ENCODE measurements around the gene DOCK9. TPM values are rescaled to one million over a fixed set of nuclear protein-coding genes. Genes with fewer than 3 reads are reported as not detected.

Gene DOCK9
- total RNA-seq, 4 donors from 2014 or later: 94.7 to 240 (median 150) TPM

DNA sequence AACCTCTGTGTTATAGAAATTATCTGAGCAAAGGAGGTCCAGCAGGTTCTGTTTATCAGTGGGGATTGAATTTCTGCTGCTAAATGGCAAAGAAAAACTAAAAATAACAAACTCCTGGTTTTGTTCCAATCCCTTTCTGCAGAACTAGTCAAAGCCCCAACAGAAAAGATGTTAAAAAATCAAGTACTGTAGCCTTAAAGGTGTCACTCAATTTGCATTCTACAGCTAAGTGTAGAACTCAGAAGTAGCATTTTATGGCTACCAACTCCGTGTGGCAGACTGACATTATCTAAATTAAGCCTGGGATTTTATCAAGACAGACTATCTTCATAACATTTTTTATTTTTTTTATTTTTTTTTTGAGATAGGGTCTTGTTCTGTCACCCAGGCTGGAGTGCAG, 133.8 kb downstream of the DOCK9 start:
- no peaks in the 10 kb centered on the region for H3K27me3 ChIP-seq
- intact Hi-C loops (cut with DNase I): no loop called here
- WGBS, 2 donors: 89% methylated on average over 1 of the region's 1 CpG

DNA sequence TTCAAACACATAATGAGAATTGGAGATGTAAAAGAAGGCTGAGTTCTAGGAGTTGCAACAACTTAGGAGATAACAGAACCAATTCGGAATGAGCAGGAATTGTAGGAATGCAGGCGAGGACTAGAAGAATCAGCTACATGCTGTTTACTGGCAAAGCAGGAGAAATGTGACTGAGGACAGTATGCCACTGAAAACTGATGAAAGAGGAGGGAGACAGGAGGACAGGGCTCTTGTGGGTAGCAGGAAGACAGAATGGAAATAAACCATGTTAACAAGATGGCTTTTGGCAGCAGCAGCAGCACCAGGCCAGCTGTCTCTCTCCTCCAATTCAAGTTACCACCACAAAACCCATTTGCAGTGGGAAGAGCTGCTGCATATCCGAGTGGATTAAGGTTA, 134.4 kb downstream of the DOCK9 start:
- intact Hi-C loops (cut with DNase I): no loop called here
- Histone ChIP-seq H3K36me3 (peaks cover 0 to 67% (median 0%) of the 10 kb centered on the region in 3 donors), H3K4me1 (peaks cover 0 to 6% (median 0%) of the 10 kb centered on the region in 3 donors), H3K27ac (no peak overlapping the region), H3K27me3 (no peaks in the 10 kb centered on the region), H3K9me3 (no peaks in the 10 kb centered on the region), H3K4me3 (no peak overlapping the region)
- 60 to 70% methylated on average over 3 of the region's 3 CpGs for WGBS, 2 donors
- TF ChIP-seq, protein P1, sequence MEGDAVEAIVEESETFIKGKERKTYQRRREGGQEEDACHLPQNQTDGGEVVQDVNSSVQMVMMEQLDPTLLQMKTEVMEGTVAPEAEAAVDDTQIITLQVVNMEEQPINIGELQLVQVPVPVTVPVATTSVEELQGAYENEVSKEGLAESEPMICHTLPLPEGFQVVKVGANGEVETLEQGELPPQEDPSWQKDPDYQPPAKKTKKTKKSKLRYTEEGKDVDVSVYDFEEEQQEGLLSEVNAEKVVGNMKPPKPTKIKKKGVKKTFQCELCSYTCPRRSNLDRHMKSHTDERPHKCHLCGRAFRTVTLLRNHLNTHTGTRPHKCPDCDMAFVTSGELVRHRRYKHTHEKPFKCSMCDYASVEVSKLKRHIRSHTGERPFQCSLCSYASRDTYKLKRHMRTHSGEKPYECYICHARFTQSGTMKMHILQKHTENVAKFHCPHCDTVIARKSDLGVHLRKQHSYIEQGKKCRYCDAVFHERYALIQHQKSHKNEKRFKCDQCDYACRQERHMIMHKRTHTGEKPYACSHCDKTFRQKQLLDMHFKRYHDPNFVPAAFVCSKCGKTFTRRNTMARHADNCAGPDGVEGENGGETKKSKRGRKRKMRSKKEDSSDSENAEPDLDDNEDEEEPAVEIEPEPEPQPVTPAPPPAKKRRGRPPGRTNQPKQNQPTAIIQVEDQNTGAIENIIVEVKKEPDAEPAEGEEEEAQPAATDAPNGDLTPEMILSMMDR (IDR thresholded peaks at IDR 0.05): no peak
- TF ChIP-seq POLR2A (IDR thresholded peaks at IDR 0.05): no peak
- no peak for DNase-seq

More for the DNA sequence above, 133.8 kb downstream of the DOCK9 start:
- H3K4me3 ChIP-seq: no peak overlapping the region
- no peaks in the 10 kb centered on the region for H3K9me3 ChIP-seq
- TF ChIP-seq POLR2A (IDR thresholded peaks at IDR 0.05): no peak
- TF ChIP-seq, protein P1 (IDR thresholded peaks at IDR 0.05): no peak
- H3K36me3 ChIP-seq: peaks cover 0 to 73% (median 0%) of the 10 kb centered on the region in 3 donors
- no peak overlapping the region for H3K27ac ChIP-seq
- peaks cover 0 to 6% (median 0%) of the 10 kb centered on the region in 3 donors for H3K4me1 ChIP-seq
- no peak for DNase-seq

DNA sequence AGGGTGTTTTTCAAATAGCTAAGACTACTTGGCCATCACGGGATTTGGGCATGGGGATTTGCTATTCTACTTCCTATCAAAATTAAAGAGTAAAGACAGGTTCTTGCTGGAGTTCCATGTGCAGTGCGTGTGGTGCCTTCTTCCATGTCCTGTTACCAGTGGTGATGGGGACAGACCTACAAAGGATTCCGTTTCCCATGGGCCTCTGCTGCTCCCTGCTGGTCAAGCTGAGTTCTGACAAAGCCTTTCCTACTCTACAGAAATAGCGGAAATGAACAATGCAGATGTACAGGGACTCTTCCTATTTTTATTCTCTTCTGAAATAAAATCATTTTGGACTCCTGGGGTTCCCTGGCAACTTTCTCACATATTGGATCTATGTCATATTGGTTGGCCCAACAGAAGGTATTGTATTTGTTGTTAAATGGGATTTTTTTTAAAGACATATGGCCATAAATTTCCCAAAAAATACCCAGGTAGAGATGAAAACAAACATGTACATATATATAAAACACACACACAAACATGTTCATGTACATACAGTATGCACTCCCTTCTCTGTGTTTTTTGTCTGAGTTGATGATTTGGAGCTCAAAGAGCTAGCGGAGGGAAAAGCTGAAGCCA, 134.9 kb downstream of the DOCK9 start:
- Histone ChIP-seq H3K9me3 (no peaks in the 10 kb centered on the region), H3K27ac (no peak overlapping the region), H3K27me3 (no peaks in the 10 kb centered on the region), H3K36me3 (peaks cover 0 to 66% (median 0%) of the 10 kb centered on the region in 3 donors), H3K4me1 (peaks cover 0 to 6% (median 0%) of the 10 kb centered on the region in 3 donors), H3K4me3 (no peak overlapping the region)
- WGBS, 2 donors: 32 to 36% methylated on average over 5 of the region's 5 CpGs
- TF ChIP-seq, protein P1 (IDR thresholded peaks at IDR 0.05): peak; percentile 56 to 85 (median 81)
- no peak for TF ChIP-seq POLR2A (IDR thresholded peaks at IDR 0.05)
- intact Hi-C loops (cut with DNase I): no loop called here
- DNase-seq: no peak

DNA sequence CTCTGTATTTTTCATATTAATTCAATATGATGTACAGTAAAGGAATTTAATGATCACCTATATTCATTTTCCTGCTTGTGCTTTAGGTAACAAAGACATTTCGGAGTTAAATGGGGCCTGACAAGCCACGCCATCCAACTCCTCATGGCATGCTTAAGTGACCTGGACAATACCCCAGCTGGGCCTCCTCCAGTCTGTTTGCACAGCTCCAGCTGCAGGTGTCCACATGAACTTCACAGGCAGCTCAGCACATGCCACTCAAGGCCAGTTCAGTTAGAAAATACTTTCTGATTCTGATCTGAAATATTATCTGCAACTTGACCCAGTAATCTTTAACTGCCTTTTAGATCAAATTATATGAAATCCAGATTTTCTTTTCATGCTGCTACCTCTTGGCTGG, 135.8 kb downstream of the DOCK9 start:
- Histone ChIP-seq H3K9me3 (no peaks in the 10 kb centered on the region), H3K4me1 (peaks cover 0 to 6% (median 0%) of the 10 kb centered on the region in 3 donors), H3K27ac (no peak overlapping the region), H3K36me3 (peaks cover 0 to 66% (median 0%) of the 10 kb centered on the region in 3 donors), H3K4me3 (no peak overlapping the region), H3K27me3 (no peaks in the 10 kb centered on the region)
- DNase-seq: no peak
- intact Hi-C loops (cut with DNase I): no loop called here
- 83 to 89% methylated on average over 2 of the region's 2 CpGs for WGBS, 2 donors
- no peak for TF ChIP-seq POLR2A (IDR thresholded peaks at IDR 0.05)
- TF ChIP-seq, protein P1 (IDR thresholded peaks at IDR 0.05): no peak

DNA sequence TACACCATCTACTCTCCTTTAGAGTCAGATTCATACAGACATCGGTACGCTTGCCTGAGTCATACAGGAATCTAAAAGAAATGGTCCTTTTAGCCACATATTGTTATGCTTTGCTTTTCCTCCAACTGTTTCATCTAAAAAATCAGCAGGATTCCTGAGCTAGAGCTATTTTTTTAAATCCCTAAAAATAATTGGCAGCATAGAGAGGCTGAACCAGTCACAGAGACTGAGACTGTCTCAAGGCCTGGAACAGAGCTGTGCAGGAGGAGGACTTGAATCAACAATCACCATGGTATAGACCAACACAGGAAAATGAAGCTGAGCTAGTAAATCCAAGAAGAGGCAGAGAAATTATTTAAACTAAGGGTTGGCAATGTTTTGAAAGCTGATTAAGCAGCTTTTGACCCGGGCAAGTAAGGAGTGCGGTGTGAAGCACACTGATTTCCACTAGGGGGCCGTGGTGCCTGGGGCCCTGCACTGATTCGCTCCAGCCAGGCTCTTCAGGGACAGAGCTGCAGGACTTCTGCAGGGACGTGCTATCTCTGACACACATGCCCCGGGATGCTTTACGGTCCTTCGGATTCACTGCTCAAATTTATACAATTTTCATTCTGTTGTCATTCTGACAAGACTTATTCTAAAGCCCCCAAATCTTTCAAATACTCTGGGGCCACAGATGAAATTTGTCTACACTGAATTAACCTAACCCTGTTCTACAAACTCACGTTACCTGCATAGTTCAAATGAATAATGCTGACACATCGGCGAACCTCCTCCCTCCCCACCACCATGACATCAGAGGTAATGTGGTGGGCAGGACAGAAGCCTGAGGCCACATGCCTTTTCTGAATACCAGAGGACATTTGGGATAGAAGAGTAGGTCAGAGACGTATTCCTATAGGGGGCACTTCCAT, 137.8 kb downstream of the DOCK9 start:
- H3K27me3 ChIP-seq: no peaks in the 10 kb centered on the region
- WGBS, 2 donors: 44 to 48% methylated on average over 12 to 14 of the region's 14 CpGs
- H3K36me3 ChIP-seq: peaks cover 0 to 66% (median 3%) of the 10 kb centered on the region in 3 donors
- intact Hi-C loops (cut with DNase I): loop anchor here (5.0 kb wide), 1 partner anchor 88 kb away; the partner anchor contains the start of gene SLC15A1
- H3K4me1 ChIP-seq: peaks cover 0 to 10% (median under 1%) of the 10 kb centered on the region in 3 donors
- no peaks in the 10 kb centered on the region for H3K9me3 ChIP-seq
- TF ChIP-seq, protein P1 (IDR thresholded peaks at IDR 0.05): peak; percentile 44 to 77 (median 70)
- TF ChIP-seq POLR2A (IDR thresholded peaks at IDR 0.05): no peak
- no peak for DNase-seq
- no peak overlapping the region for H3K4me3 ChIP-seq
- no peak overlapping the region for H3K27ac ChIP-seq

All from esophagus squamous epithelium (tissue), 5 donors.